SK-MEL-5 (cell line): Measurements from ENCODE around the gene FRMPD4. TPM values are rescaled to one million over a fixed set of nuclear protein-coding genes. Genes with fewer than 3 reads are reported as not detected.

Experiments
- DNase-seq: peaks from one replicate; pipeline ENCODE4 v3.0.0-alpha.2; 2016; ENCODE audit warnings: low read depth, low spot score
- in situ Hi-C: cut with HindIII; loops from 2 replicates; pipeline ENCODE4 v1.10.0; 2016; ENCODE audit warnings: low sequenced_read_pairs, high pct_unique_total_duplicates, low pct_unique_long_range_greater_than_20kb
- total RNA-seq: library from RNA; depleted of rRNA; stranded (reverse); fragments of >200 nt; shearing (Covaris generic); gene quantifications from 2 replicates; pipeline ENCODE4 v1.2.3, GENCODE V29; 2014

FRMPD4 gene
- total RNA-seq, 1 experiment from 2014 or later: not detected

- DNase-seq: no peak
Measured at GRCh38 chrX:12441381-12442128, 303.3 kb downstream of the FRMPD4 start.

GRCh38 chrX:12443534-12444098, 305.3 kb downstream of the FRMPD4 start:
- no peak for DNase-seq
- in situ Hi-C loops: no loop called here

More at GRCh38 chrX:12441381-12442128, 303.3 kb downstream of the FRMPD4 start:
- in situ Hi-C loops: no loop called here

GRCh38 chrX:12446342-12447075, 308.2 kb downstream of the FRMPD4 start:
- in situ Hi-C loops: no loop called here
- no peak for DNase-seq

- in situ Hi-C loops: no loop called here
Measured at GRCh38 chrX:12447448-12448064, 309.3 kb downstream of the FRMPD4 start.

GRCh38 chrX:12452268-12452667, 314.0 kb downstream of the FRMPD4 start:
- in situ Hi-C loops: no loop called here
- no peak for DNase-seq

More at GRCh38 chrX:12447448-12448064, 309.3 kb downstream of the FRMPD4 start:
- no peak for DNase-seq

GRCh38 chrX:12460929-12461328, 322.7 kb downstream of the FRMPD4 start:
- no peak for DNase-seq
- in situ Hi-C loops: no loop called here

GRCh38 chrX:12463052-12463451, 324.8 kb downstream of the FRMPD4 start:
- no peak for DNase-seq
- in situ Hi-C loops: no loop called here

- DNase-seq: no peak
- in situ Hi-C loops: no loop called here
Measured at GRCh38 chrX:12463873-12464272, 325.6 kb downstream of the FRMPD4 start.

- DNase-seq: no peak
- in situ Hi-C loops: no loop called here
Measured at GRCh38 chrX:12467321-12467720, 329.0 kb downstream of the FRMPD4 start.

- in situ Hi-C loops: no loop called here
- no peak for DNase-seq
Measured at GRCh38 chrX:12469296-12469695, 331.0 kb downstream of the FRMPD4 start.

- in situ Hi-C loops: no loop called here
- no peak for DNase-seq
Measured at GRCh38 chrX:12471061-12471460, 332.8 kb downstream of the FRMPD4 start.

- DNase-seq: no peak
- in situ Hi-C loops: no loop called here
Measured at GRCh38 chrX:12480956-12481355, 342.7 kb downstream of the FRMPD4 start.

GRCh38 chrX:12488220-12488619, 349.9 kb downstream of the FRMPD4 start:
- no peak for DNase-seq

GRCh38 chrX:12488771-12489170, 350.5 kb downstream of the FRMPD4 start:
- in situ Hi-C loops: no loop called here
- DNase-seq: no peak

More at GRCh38 chrX:12488220-12488619, 349.9 kb downstream of the FRMPD4 start:
- in situ Hi-C loops: no loop called here

- in situ Hi-C loops: no loop called here
Measured at GRCh38 chrX:12489341-12489740, 351.1 kb downstream of the FRMPD4 start.

GRCh38 chrX:12494400-12495138, 356.3 kb downstream of the FRMPD4 start:
- no peak for DNase-seq
- in situ Hi-C loops: no loop called here

More at GRCh38 chrX:12489341-12489740, 351.1 kb downstream of the FRMPD4 start:
- no peak for DNase-seq

- no peak for DNase-seq
- in situ Hi-C loops: no loop called here
Measured at GRCh38 chrX:12496343-12496742, 358.1 kb downstream of the FRMPD4 start.
